GM10248 (cell line): ENCODE data around the gene C5orf15.

Source experiments
- CTCF ChIA-PET: fragments of 300-600 bp; sonication (Branson Sonifier 250); formaldehyde crosslinking; extraction: SDS; loops from one replicate; lab custom pipeline; 2021; ENCODE audit warnings: antibody characterized with exemption; lab: Yijun Ruan, JAX
- POLR2A ChIA-PET: fragments of 350-650 bp; sonication (Branson Sonifier 250); formaldehyde crosslinking; extraction: SDS; loops from one replicate; lab custom pipeline; 2020; ENCODE audit warnings: antibody characterized with exemption; lab: Yijun Ruan, JAX
- DNase-seq: peaks from one replicate; pipeline ENCODE4 v3.0.0; 2012; ENCODE audit errors: extremely low spot score
- CTCF ChIP-seq: IDR thresholded peaks from 2 replicates; pipeline ENCODE4 v1.5.1; 2012; ENCODE audit warnings: mild to moderate bottlenecking, low read depth; ENCODE audit errors: extremely low read depth, missing control alignments, control extremely low read depth

The C5orf15 gene

GRCh38 chr5:133916914-133917313 lies 51.5 kb downstream of the C5orf15 start:
- POLR2A ChIA-PET = no interaction called here
- TF ChIP-seq CTCF = no peak
- CTCF ChIA-PET = interaction anchor here (1.1 kb wide), 1 partner anchor 22 kb away, joined by 3 read pairs; no protein-coding TSS in a partner anchor

GRCh38 chr5:133916479-133916878 lies 51.9 kb downstream of the C5orf15 start:
- DNase-seq = no peak
- POLR2A ChIA-PET = no interaction called here
- CTCF ChIA-PET = interaction anchor here (1.1 kb wide), 1 partner anchor 22 kb away, joined by 3 read pairs; no protein-coding TSS in a partner anchor
- no peak for TF ChIP-seq CTCF

More at GRCh38 chr5:133916914-133917313, 51.5 kb downstream of the C5orf15 start:
- DNase-seq = no peak

GRCh38 chr5:133914434-133914833 lies 54.0 kb downstream of the C5orf15 start:
- ChIA-PET POLR2A (no interaction called here), CTCF (interaction anchor here (1.1 to 1.5 kb wide), 2 partner anchors 46 to 65 kb away, joined by 3 to 4 read pairs; no protein-coding TSS in a partner anchor)
- no peak for TF ChIP-seq CTCF
- no peak for DNase-seq

- ChIA-PET POLR2A (no interaction called here), CTCF (interaction anchor here (0.9 to 1.5 kb wide), 3 partner anchors 43 to 66 kb away, joined by 3 read pairs; no protein-coding TSS in a partner anchor)
- DNase-seq = no peak
- TF ChIP-seq CTCF = no peak
These were observed 54.8 kb downstream of the C5orf15 start for GRCh38 chr5:133913413-133914155.

DNA sequence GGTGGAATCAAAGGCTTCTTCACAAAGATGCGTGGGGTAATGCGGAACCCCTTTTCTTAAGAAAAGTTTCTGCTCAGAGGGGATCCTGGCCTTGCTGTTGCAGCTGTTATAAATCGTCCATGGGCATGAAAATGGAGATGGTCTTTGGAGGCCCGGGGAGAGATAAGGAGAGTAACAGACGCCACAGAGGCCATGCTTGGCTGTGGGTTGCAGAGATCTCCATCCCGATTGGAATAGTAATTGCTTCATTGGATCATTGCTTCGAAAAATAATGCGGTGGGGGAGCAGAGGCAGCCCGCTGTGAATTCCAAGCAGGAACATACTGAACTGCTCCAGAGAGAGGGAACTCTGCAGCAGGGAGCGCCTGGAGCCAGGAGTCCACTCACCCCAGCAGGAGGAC lies 55.5 kb downstream of the C5orf15 start:
- ChIA-PET POLR2A (no interaction called here), CTCF (no interaction called here)
- no peak for DNase-seq
- no peak for TF ChIP-seq CTCF

DNA sequence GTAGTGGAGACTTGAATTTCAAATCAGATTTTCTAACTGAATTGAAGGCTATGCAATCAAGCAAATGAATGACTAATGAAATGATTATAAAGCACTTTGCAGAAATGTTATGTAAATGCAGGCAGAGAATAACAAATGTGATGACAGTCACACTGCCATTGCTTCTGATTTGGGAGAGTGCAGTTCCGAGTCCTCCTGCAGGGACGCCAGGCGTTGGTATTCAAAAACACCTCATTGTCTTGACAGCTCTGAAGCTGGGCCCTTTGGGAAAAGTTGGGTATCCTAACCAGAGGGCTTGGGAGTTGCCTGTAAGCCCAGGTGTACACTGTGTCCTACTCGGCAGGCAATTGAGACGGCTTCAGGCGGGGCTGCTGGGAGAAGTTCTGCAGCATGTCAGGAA lies 57.9 kb downstream of the C5orf15 start:
- CTCF ChIA-PET = no interaction called here
- POLR2A ChIA-PET = no interaction called here

More for the DNA sequence above, 57.9 kb downstream of the C5orf15 start:
- TF ChIP-seq CTCF = no peak
- DNase-seq = no peak
